Measurements from ENCODE around the gene DPYD.

DPYD gene

DNA sequence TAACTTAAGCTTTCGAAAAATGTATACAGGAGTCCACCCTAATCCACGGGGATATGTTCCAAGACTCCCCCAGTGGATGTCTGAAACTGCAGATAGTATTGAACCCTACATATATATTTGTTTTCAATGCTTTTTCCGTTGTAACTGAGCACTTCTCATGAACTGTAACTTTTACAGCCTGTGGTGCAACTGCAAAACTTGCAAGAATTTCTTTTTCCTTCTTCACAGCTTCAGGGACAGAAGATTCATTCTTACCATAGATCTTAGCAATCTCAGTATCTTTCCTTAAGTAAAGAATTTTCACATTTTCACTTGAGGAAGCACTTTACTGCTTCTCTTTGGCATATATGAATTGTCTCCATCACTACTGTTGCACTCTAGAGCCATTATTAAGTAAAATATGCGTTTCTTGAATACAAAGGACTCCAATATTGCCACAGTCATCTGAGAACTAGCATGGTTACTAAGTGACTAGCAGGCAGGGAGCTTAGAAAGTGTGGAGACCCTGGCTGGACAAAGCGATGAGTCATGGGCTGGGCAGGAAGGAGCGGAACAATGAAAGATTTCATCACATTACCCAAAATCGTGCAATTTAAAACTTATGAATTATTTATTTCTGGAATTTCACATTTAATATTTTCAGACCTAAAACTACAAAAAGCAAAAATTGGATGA lies 14.1 kb downstream of the DPYD start:
- DNase-seq = no peak

DNA sequence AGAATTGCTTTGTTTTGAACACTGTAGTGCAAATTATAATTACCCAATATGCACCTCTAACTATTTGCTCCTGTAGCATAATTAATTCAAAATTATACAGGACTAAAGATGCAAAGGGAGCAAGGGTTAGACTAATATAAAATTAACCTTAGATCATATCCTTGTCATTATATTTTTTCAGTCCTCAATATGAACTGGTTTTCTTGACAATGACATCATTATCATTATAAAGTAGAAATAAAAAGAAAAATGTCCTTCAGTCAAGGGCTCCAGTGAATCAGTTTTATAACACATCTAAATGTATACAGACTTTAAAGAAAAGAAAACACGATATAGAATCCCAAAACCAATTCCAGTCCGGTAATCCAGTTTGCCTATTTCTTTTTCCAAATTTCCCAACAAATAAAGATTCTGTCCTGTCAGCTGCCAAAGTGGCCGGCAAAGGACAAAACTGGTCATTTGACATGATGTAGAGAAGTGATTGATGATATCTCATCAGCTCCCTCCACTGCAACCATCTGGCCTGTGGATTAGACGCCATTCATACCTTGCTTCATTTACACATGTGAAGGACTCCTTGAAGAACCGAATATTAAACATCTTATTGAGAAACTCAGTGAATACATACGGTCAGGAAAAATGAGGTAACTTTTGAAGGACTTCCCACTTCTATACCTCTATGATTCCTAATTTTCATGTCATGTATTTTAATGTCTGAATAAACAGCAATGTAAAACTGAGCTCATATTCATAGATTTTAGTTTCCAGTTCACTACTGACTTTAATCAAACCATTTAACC lies 15.5 kb downstream of the DPYD start:
- no peak for DNase-seq

DNA sequence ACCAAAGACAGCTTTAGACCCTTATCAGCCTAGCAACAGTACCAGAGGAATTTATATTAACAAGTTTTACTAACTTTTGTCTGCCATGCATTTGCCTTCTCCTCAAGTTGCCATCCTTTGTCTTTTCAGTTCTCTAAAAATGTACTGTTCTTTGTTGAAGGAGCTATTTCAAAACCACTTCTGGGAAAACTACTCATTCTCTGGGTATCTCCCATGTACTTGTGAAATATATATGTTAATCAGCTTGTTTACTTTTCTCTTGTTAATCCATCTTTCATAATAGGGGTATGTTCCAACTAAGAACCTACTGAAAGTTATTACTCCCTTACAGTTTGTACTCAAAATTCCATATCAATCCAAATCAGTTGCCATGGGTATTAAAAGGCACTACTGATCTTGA lies 16.3 kb downstream of the DPYD start:
- no peak for DNase-seq

DNA sequence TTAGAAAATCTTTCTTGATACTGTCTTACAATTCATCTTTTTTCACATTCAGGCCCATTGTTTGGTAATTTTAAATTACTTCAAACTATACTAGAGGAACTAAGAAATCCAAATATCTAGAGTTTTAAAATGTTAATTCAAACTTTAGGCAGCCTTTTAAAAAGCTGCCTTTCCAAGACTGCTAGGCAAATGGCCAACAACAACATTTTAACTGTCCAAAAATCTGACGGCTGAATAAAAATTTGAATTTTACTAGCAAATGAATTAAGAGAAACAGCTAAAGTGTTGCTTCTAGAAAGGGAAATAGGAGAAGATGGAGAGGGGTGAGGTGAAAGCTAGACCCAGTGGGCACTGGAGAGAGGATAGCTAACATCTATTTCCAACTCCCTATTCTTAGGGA lies 17.2 kb downstream of the DPYD start:
- DNase-seq = no peak

DNA sequence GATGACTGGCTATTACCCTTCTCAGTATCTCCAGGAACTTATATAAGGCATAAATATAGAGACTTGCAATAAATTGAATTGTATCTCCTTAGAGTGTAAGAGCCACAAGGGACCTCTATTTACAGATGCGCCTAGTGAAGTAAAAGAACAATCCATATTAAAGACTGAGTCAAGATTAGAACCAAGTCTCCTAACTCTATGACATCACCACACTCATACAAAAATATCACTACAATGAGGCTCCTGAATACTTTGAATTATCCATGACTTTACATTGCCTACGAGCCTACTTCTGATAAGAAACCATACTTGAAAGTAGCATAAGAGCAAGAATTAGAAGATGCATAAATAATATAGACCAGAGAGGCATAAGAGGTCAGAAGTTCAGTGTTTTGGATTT lies 18.8 kb downstream of the DPYD start:
- DNase-seq = no peak

DNA sequence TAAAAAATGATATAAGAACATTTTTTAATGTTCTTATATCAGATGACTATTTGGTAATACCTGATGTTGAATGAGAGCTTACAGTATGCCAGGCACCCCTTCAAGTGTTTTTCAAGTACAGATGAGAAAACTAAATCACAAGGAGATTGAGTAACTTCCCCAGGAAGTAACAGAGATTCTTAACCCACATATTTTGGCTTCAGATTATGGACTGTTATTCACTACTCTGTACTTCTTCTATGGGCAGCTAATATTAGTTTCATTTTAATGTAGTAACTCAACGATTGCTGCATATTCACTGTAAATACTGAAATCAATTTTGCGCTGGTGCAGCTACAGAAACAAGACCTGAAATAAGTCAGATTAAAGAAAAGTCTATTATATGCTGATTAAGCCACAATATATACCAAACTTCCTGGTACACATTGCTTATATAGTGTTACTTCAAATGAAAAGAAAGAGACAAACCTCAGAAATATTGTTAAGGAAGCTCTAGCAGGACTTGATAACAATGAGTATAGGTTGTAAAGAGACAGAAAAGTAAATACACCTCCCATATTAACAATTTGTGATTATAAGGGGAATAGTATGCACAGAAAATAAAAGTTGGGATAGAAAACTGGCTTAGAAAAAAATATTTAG lies 19.7 kb downstream of the DPYD start:
- DNase-seq = no peak

DNA sequence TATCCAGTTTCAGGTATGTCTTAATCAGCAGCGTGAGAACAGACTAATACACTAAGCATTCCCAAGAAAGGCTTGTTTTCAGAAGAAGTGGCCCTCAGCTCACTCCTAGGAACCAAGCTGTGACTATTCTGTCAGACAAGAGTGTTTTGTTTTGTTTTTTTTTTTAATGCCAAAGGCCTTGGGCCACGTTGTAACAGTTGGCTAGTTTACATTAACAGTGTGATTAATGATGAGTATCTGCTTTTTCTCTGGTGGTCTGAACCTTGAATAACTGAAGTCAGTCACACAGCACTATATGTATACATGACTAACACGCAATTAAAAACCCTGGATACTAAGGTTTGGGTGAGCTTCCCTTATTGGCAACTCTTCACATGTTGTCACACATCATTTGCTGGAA lies 21.9 kb downstream of the DPYD start:
- DNase-seq = no peak

DNA sequence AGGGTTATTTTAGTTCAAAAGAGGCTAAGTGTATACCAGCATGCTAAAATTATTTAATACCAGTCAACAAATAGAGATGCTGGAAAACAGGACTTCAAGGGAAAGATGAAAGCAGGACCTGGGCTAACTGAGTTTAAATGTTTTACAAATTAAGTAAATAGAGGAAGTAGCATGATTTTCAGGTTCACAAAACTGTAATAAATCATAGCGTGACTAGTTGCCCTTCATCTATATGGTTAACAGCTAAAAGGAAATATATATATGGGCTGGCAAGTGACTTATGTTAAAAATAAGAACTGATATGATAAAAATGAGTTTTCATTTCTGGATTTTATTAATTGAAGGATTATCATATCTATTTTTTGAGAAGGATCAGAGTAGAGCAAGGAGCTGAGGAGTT lies 25.6 kb downstream of the DPYD start:
- no peak for DNase-seq

DNA sequence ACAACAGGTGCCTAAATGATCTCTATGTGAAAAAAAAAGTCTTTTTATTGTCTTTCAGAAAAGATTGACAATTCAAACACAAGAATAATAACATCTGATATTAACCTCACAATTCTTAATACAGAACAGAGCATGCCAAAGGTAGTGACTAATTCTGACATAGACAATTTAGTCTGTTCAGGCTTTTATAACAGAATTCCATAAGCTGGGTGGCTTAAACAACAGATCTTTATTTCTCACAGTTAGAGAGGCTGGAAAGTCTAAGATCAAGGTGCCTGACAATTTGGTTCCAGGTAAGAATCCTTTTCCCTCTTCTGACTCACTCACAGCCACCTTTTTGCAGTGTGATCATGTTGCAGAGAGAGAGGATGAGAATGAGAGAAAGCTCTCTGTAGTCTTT lies 27.0 kb downstream of the DPYD start:
- no peak for DNase-seq

DNA sequence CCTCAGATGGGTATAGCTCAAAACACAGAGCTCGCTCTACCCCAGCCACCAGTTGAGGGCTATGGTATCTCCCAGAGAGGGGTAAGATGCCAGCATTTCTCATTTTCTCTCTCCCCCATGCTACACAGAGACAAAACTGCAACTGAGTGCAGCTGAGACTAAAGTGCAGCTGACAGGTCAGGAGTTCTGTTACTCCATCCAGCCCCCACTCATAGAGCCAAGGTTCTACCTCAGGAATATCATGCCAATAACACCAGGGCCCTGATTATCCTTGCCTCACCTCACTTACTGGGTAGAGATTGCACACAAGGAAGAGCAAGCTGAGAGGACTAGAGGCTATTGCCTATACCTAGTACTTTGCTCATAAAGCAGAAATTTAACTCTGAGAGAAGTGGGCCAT lies 34.6 kb downstream of the DPYD start:
- DNase-seq = no peak

DNA sequence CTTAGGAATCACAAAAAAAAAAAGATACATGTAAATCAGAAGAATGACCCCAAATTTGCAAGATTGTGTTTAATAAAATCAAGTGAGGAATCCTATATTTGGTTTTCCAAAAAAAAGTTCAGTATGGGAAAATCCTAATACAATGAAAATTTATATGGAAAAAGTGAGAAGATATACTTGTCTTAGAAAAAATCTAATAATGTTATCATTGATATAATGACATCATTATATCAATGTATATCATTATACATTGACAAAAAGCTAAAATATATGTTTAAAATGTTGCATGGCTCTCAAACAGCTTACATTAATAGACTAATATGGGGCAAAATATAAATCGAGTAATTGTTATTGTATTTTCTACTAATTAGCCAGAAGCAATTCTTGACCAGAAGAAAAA lies 37.0 kb downstream of the DPYD start:
- no peak for DNase-seq

DNA sequence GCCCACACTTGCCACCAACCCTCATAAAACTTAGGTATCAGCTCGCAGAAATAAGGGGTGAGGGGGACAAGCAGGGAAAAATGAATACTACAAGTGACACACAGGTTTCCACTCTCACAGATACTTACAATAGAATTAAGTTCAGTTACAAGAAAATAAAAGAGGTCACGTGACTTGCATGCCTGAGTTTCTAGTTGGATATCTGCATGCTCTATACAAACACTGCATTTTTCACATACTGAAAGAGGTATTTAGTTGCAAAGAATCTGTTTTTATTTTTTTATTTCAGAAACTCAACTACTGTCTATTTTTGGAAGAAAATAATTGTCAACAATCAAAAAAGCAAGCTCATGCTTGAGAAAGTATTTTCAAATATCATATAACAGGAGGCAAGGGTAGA lies 43.5 kb downstream of the DPYD start:
- DNase-seq = no peak

DNA sequence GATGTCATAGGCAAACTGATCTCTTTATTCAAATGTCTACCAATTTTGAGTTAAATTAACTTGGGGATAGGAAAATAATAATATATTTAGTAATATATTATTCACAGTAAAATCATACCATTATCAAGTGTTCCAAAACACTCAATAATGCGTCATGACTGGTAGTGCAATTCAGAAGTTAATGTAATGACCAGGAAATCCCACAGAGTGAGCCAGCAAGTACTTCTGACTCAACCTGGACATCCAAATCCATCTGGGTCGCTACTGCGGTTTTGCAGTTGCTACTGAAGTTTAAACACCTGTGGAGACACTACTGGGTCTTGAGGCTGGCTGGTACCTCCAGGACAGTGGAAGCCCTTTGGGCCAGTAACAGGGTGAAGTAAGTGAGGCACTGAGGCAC lies 44.8 kb downstream of the DPYD start:
- DNase-seq = no peak

DNA sequence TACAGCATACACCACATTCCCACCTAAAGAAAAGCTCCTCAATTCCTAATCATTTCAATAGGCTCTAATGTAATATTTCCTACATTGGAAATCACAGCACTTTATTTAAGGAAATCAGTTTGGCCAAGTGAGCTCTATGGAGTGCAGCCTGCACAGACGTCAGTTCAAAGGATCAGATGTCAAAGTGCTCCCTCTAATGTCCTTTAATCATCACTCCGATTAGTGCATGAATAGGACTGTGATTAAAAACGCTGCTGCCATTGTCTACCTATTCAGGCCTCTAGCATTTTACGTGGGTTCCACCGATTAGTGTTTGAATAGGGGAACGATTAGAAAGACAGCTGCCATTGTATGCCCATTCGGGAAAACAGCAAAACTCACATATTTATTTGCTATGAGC lies 50.2 kb downstream of the DPYD start:
- DNase-seq = no peak

DNA sequence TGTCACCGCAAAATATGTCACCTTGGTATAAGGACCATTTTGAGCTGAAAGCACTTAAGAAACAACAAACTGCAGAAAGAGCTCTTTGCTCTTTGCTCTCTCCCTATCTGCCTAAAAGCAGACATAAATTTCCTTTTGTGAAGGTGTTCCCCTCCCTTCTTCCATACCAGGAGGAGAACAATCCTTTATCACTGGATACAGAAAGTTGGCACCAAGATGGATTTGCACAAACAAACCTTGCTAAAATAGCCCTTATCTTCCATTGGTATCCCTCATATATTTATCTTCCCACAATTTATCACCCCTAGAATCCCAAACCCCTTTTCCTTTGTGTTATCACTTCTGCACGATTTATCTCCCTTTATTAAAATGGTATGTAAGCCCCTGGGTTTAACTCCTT lies 51.4 kb downstream of the DPYD start:
- DNase-seq = no peak

DNA sequence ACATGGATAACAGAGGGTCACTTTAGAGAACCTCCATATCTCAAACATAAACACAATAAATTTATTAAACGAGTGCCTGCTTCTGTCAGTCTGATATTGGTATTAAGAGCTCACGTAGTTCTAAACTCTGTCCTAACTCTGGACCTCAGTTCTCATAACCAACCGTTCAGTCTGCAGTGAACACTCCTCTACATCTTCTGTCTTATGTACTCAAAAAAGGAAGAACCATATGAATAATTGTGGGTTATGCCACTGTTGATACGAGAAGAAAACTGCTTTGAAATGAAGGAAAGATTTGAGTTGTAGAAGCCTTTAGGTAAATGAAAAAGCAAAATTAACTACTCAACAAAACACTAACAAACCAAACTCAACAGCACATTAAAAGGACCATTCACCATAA lies 53.7 kb downstream of the DPYD start:
- no peak for DNase-seq

DNA sequence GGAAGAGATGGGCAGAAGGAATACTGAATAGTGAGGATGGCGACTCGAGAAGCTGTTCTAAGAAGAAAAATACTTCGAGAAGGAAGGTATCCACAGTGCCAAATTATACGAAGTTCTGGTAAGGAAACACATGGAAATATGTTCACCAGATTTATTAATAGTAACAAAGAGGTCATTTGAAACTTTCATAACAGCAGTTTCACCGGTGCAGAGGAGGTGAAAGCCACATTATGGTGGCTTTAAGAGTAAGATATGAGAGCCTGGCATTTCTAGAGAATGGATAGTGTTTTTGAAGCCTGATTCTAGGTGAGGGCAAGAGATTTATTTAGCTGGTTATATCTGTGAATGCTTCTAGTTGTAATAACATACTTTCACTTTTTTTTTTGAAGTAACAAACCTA lies 56.2 kb downstream of the DPYD start:
- no peak for DNase-seq

DNA sequence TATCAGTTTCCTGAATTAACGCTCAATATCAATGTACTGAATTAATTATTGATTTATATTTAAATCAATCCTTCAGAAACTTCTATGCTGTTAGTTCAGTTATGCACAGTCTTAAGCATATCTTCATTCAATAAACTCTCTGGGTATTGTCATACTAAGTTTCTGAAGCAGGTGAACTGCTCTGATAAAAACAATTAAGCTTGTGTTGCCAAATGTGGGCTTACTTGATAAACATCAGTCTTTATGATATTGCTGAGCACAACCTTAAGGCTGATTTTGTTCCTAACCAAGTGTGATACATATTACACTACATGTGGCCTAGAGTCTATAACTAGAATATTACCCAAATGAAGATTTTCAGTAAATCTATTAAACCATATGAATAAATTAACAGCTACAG lies 67.6 kb downstream of the DPYD start:
- DNase-seq = no peak

DNA sequence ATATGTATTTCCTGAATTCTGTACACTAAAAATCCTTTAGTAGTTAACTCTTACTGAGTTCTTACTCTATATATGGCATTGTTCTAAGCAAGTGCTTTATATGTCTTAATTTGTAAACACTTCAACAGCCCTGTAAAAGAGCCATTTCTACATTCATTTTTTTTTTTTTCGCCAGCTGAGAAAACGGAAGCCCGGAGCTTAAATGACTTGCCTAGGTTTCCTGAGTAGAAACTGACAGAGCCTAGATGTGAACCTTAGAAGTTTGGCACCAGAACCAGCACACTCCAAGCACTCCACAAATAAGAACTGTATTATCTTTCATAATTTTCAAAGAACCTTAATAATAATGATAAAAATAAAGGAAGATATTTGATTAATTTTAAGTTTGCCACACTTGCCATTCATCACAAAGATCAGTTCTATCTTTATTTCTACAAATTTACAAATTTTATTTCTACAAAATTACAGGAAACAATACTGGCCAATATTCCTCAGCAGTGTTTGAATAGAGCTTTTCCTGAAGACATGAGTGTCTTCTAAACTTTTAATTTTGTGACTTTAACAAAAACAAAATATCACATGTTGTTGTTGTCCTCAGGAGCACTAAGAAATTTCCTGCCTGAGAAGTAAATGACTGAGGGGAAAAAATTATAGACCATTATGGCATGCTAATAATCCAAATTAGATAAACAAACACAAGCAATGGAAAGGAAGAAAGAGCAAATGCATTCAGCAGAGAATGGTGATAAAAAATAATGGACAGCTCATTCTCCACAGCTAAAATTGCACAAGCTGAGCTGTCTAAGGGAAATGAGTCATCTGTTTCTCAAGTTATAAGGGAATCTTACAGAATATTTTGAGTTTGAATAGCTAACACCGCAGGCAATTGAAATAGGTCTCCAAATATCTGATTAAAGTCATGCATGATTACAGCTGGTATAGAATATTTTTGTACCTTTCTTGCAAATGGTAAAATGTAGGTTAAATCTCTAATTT lies 71.2 kb downstream of the DPYD start:
- no peak for DNase-seq

DNA sequence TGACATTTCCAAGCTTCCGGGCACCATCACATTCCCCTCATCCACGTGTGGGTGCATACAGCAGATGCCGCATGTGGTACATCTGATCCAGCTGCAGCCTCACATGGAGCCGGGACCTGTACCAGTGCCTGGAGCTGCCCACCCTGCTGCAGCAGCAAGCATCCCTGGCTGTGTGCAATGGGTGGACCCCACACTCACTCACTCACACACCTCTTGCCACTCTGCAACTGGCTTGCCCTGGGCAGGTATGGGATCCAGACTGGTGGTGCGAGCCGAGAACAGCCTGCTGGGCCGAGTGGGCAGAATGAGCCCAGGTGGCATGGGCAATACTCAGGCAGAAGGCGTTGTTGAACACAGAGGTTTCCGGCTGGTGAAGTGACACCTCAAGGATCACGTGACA lies 75.0 kb downstream of the DPYD start:
- no peak for DNase-seq

DNA sequence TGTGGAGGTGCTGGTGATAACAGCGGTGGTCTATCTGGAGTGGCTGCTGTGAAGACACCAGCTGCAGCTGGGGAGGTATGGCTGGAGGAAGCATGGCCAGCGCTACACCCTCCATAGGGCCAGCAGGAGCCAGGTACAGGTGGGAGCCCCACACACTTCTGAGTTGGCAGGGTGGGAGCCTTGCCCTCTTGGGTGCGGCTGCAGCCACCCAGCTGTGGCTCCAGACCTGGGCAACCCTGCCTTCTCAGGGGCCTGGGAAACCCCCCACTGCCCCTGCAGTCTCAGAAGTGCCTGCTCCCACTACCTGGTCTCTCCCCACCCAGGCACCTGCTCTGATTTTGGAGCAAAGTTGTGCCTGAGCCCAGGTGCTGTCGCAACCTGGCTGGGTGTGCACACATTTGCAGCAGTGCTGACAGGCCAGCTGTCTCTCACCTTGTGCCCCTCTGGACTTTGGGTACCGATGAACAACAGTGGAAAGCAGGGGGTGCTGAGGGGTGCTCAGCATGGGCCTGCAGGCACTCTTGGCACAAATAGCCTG lies 76.2 kb downstream of the DPYD start:
- DNase-seq = no peak

DNA sequence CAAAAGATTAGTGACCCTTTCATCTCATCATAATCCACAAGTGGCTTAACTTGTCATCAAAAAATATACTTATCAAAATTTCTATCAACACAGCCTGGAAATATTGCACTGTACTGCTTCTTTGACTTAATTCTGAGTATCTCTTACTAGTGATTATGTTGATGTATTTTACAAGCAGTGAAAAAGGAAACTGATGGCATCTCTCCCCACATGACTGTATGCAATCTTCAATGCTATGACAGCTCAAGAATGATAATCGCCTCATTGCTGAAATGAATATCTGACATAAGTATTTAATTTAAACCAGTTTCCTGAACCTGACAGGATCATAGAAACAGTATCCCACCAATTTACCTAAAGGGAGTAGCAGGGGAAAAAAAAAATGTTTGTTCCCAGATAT lies 79.5 kb downstream of the DPYD start:
- no peak for DNase-seq

DNA sequence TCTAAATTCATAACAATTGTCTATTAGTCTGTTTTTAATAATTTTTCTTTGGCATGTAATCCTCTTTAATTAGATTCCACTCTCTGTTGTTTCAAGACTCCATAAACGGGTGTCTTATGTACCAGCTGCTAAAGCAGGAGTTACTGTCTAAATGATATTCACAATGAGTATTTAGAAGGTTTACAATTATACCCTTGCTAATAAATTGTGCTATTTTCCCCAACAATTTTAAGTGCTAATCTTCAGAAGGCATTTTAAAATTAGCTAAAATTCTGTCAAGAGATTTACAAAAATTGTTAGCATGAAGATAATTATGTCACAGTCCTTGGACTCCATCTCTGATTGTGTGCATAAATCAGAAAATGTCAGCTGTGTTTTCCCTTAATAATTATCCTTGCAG lies 83.7 kb downstream of the DPYD start:
- DNase-seq = no peak
